HCT116 (cell line): Measurements from ENCODE around the gene PRKAG2. TPM values are rescaled to one million over a fixed set of nuclear protein-coding genes. Genes with fewer than 3 reads are reported as not detected.

Experiments used
- ATAC-seq: fragments of 200-7000 bp; cut with Tn5 transposase; 2 replicates; pipeline ENCODE4 v1.9.1; 2020; ENCODE audit warnings: mild to moderate bottlenecking, moderate library complexity
- BruUV-seq: library from RNA; stranded (reverse); fragments of 400-500 nt; replicated peaks from 2 replicates; lab custom pipeline; 2021; lab: Mats Ljungman, UMichigan
- CTCF ChIA-PET: fragments of 300-600 bp; sonication (Branson Sonifier 250); formaldehyde crosslinking; loops from one replicate; lab custom pipeline; 2021; ENCODE audit warnings: antibody characterized with exemption; lab: Charles Lee
- POLR2A ChIA-PET: fragments of 300-600, 350-600 bp; sonication (Branson Sonifier 250); formaldehyde crosslinking; loops from one replicate; lab custom pipeline; 2021; ENCODE audit warnings: antibody characterized with exemption; lab: Charles Lee
- RAD21 ChIA-PET, 2 experiments: fragments of 300-600 bp; sonication (Branson Sonifier 250); formaldehyde crosslinking; loops; one replicate each; lab custom pipeline; 2023; ENCODE audit warnings: low total read pairs in 2 of 2; ENCODE audit not compliant: uncharacterized antibody in 2 of 2, unreplicated experiment in 2 of 2, low non-redundant PET in 1 of 2; lab: Charles Lee
- DNase-seq: peaks from one replicate; pipeline ENCODE4 v3.0.0-alpha.2; 2010; ENCODE audit warnings: low read depth, low spot score
- H2AFZ ChIP-seq: fragments of 200-600 bp; shearing (Covaris generic), sonication (generic); 2 replicates; pipeline ENCODE4 v1.6.1; 2017; ENCODE audit warnings: low read depth, mixed run types, mixed read lengths, antibody characterized with exemption, low read length; ENCODE audit not compliant: poor library complexity, severe bottlenecking
- H3K27ac ChIP-seq: 2 replicates; pipeline ENCODE4 v1.5.1; 2012; ENCODE audit warnings: low read depth, low read length
- H3K27me3 ChIP-seq: fragments of 200-600 bp; sonication (generic); 2 replicates; pipeline ENCODE4 v1.6.1; 2016; ENCODE audit warnings: mixed run types, low read length, mixed read lengths; ENCODE audit not compliant: insufficient read depth
- H3K36me3 ChIP-seq, 2 experiments: fragments of 200-500 bp in 1 of 2; fragments of 200-600 bp in 1 of 2; sonication (Bioruptor generic) in 1 of 2; sonication (generic) in 1 of 2; 2 replicates each; pipeline versions ENCODE4 v1.5.1 to v1.6.1; 2014 to 2016; ENCODE audit warnings: low read length in 2 of 2, inconsistent platforms in 1 of 2, mixed read lengths in 1 of 2, mixed run types in 1 of 2; ENCODE audit not compliant: insufficient read depth in 2 of 2, control insufficient read depth in 1 of 2
- H3K4me1 ChIP-seq, 2 experiments: fragments of 200-600 bp in 1 of 2; sonication (generic) in 1 of 2; 2 replicates each; pipeline versions ENCODE4 v1.5.1 to v1.6.1; 2012 to 2017; ENCODE audit warnings: low read length in 2 of 2, inconsistent platforms in 1 of 2, mild to moderate bottlenecking in 1 of 2, mixed read lengths in 1 of 2, mixed run types in 1 of 2, moderate library complexity in 1 of 2; ENCODE audit not compliant: insufficient read depth in 2 of 2, control insufficient read depth in 1 of 2
- H3K4me2 ChIP-seq: fragments of 200-600 bp; sonication (generic); 2 replicates; pipeline ENCODE4 v1.6.1; 2017; ENCODE audit warnings: mixed run types, low read length, mixed read lengths
- H3K4me3 ChIP-seq, 2 experiments: fragments of 200-600 bp in 1 of 2; sonication (generic) in 1 of 2; replicated peaks in 1 of 2; 2 replicates each; pipeline ENCODE4 v1.5.1; 2011 to 2016; ENCODE audit warnings: low read length in 2 of 2, control low read depth in 1 of 2, low read depth in 1 of 2, mild to moderate bottlenecking in 1 of 2, mixed read lengths in 1 of 2, mixed run types in 1 of 2
- H3K79me2 ChIP-seq: fragments of 200-600 bp; sonication (generic); 2 replicates; pipeline ENCODE4 v1.6.1; 2017; ENCODE audit warnings: mild to moderate bottlenecking, mixed run types, low read length, moderate library complexity, mixed read lengths; ENCODE audit not compliant: insufficient read depth
- H3K9ac ChIP-seq: fragments of 200-600 bp; sonication (generic); 2 replicates; pipeline ENCODE4 v1.6.1; 2016; ENCODE audit warnings: low read length, mixed read lengths
- H3K9me2 ChIP-seq: fragments of 200-600 bp; sonication (generic), shearing (Covaris generic); 2 replicates; pipeline ENCODE4 v1.6.1; 2017; ENCODE audit warnings: mixed run types, mild to moderate bottlenecking, moderate library complexity; ENCODE audit not compliant: insufficient read depth
- H3K9me3 ChIP-seq, 2 experiments: fragments of 200-500 bp in 1 of 2; fragments of 200-600 bp in 1 of 2; sonication (Bioruptor generic) in 1 of 2; sonication (generic) in 1 of 2; 2 replicates each; pipeline ENCODE4 v1.6.1; 2014 to 2017; ENCODE audit warnings: low read length in 2 of 2, mixed read lengths in 2 of 2, inconsistent platforms in 1 of 2, low read depth in 1 of 2, mild to moderate bottlenecking in 1 of 2, mixed run types in 1 of 2, moderate library complexity in 1 of 2; ENCODE audit not compliant: control insufficient read depth in 1 of 2, insufficient read depth in 1 of 2
- H4K20me1 ChIP-seq: fragments of 200-600 bp; sonication (generic), shearing (Covaris generic); 2 replicates; pipeline ENCODE4 v1.6.1; 2017; ENCODE audit warnings: mixed run types, mild to moderate bottlenecking, moderate library complexity; ENCODE audit not compliant: insufficient read depth
- ATF3 ChIP-seq: IDR thresholded peaks from 2 replicates; pipeline ENCODE4 v1.6.1; 2012
- CBX3 ChIP-seq: IDR thresholded peaks from 2 replicates; pipeline ENCODE4 v1.6.1; 2012; ENCODE audit warnings: low read depth
- CTCF ChIP-seq, 3 experiments: fragments of 200-600 bp in 1 of 3; sonication (generic) in 1 of 3; IDR thresholded peaks in 2 of 3; conservative IDR thresholded peaks in 1 of 3; 2 replicates each; pipeline ENCODE4 v1.5.1; 2012 to 2017; ENCODE audit warnings: low read depth in 2 of 3, low read length in 2 of 3, antibody characterized with exemption in 1 of 3, borderline replicate concordance in 1 of 3, control low read depth in 1 of 3, mild to moderate bottlenecking in 1 of 3, mixed read lengths in 1 of 3, mixed run types in 1 of 3, moderate library complexity in 1 of 3; ENCODE audit not compliant: insufficient read depth in 1 of 3
- EGR1 ChIP-seq: IDR thresholded peaks from 2 replicates; pipeline ENCODE4 v1.6.1; 2012; ENCODE audit warnings: low read depth
- ELF1 ChIP-seq: IDR thresholded peaks from 2 replicates; pipeline ENCODE4 v1.6.1; 2012; ENCODE audit warnings: low read depth, borderline replicate concordance
- EZH2 ChIP-seq: fragments of 200-600 bp; sonication (generic); IDR thresholded peaks from 2 replicates; pipeline ENCODE4 v1.6.1; 2017; ENCODE audit warnings: antibody characterized with exemption, mixed run types
- EZH2phosphoT487 ChIP-seq: fragments of 200-600 bp; IDR thresholded peaks from 2 replicates; pipeline ENCODE4 v1.6.1; 2018; ENCODE audit warnings: antibody characterized with exemption, borderline replicate concordance
- FOSL1 ChIP-seq: IDR thresholded peaks from 2 replicates; pipeline ENCODE4 v1.6.1; 2012; ENCODE audit warnings: low read depth
- MAX ChIP-seq: IDR thresholded peaks from 2 replicates; pipeline ENCODE4 v1.6.1; 2012
- POLR2AphosphoS5 ChIP-seq: IDR thresholded peaks from 2 replicates; pipeline ENCODE4 v1.6.1; 2011; ENCODE audit warnings: mild to moderate bottlenecking, low read depth, low read length, moderate library complexity
- SIN3A ChIP-seq: IDR thresholded peaks from 2 replicates; pipeline ENCODE4 v1.6.1; 2012; ENCODE audit warnings: low read depth
- SP1 ChIP-seq: IDR thresholded peaks from 2 replicates; pipeline ENCODE4 v1.6.1; 2012; ENCODE audit warnings: low read depth
- YY1 ChIP-seq: IDR thresholded peaks from 2 replicates; pipeline ENCODE4 v1.6.1; 2011; ENCODE audit warnings: low read length, low read depth, moderate library complexity, mild to moderate bottlenecking; ENCODE audit not compliant: insufficient replicate concordance; ENCODE audit errors: extremely low read depth
- ZBTB33 ChIP-seq: IDR thresholded peaks from 2 replicates; pipeline ENCODE4 v1.6.1; 2011; ENCODE audit warnings: mild to moderate bottlenecking, low read length, moderate library complexity; ENCODE audit not compliant: insufficient replicate concordance; ENCODE audit errors: extremely low read depth
- ZFX ChIP-seq: fragments of 450-650 bp; IDR thresholded peaks from 2 replicates; pipeline ENCODE4 v1.6.1; 2017
- intact Hi-C: fragments of 100-400 bp; cut with micrococcal nuclease; formaldehyde crosslinking; loops from 2 replicates; pipeline ENCODE4 v1.10.0; 2022
- total RNA-seq: library from RNA; stranded (reverse); gene quantifications from one replicate; pipeline ENCODE4 v1.2.1, GENCODE V29; 2021; ENCODE audit not compliant: unreplicated experiment

PRKAG2 gene
- total RNA-seq, 1 experiment from 2014 or later, result 23.6 TPM

GRCh38 chr7:151809146-151809863 lies 67.6 kb downstream of the PRKAG2 start:
- ChIA-PET POLR2A (no interaction called here), RAD21 (no interaction called here), CTCF (no interaction called here)
- Histone ChIP-seq H4K20me1 (no peaks in the 10 kb centered on the region), H3K9ac (no peak overlapping the region), H3K79me2 (no peaks in the 10 kb centered on the region), H3K4me3 (no peak overlapping the region), H3K9me2 (no peaks in the 10 kb centered on the region), H3K4me2 (peak overlapping the region; percentile 70), H2AFZ (no peak overlapping the region), H3K27me3 (no peaks in the 10 kb centered on the region), H3K27ac (no peak overlapping the region), H3K4me1 (peaks cover 4 to 25% of the 10 kb centered on the region in 2 experiments; a peak in 3 of 4 replicates), H3K36me3 (no peaks in the 10 kb centered on the region), H3K9me3 (no peaks in the 10 kb centered on the region)
- DNase-seq, result no peak
- intact Hi-C loops, result no loop called here
- BruUV-seq, result no TSS peak
- TF ChIP-seq ZBTB33 (no peak), EZH2 (no peak), EZH2phosphoT487 (no peak), ATF3 (no peak), POLR2AphosphoS5 (no peak), CTCF (IDR thresholded peaks at IDR 0.05 in 2 of 3, conservative IDR thresholded peaks at IDR 0.05 in 1 of 3; ENCODE audit: borderline replicate concordance in 1 of 3, insufficient read depth in 1 of 3, low read depth in 2 of 3, low read length in 2 of 3) (no peak), YY1 (no peak), SIN3A (no peak), ZFX (no peak), MAX (no peak), SP1 (no peak), FOSL1 (no peak), ELF1 (no peak), CBX3 (no peak), EGR1 (no peak)
- 0 out of 2 replicates have a peak, but pooled peaks have one; percentile 15 for ATAC-seq
